NCI-H524 treated with DMSO at 0.1 percent for 48 hours (cell line): ENCODE results near the gene CRYGN.

Source experiments
- DNase-seq: peaks from one replicate; lab custom pipeline; 2025; lab: John Stamatoyannopoulos, UW

Gene CRYGN

GRCh38 chr7:151391358-151391730 is 48.6 kb downstream of the CRYGN start:
- no peak for DNase-seq

GRCh38 chr7:151390598-151391357 is 49.2 kb downstream of the CRYGN start:
- DNase-seq, result no peak

GRCh38 chr7:151389768-151390597 is 50.0 kb downstream of the CRYGN start:
- no peak for DNase-seq

GRCh38 chr7:151389096-151389767 is 50.7 kb downstream of the CRYGN start:
- no peak for DNase-seq

DNA sequence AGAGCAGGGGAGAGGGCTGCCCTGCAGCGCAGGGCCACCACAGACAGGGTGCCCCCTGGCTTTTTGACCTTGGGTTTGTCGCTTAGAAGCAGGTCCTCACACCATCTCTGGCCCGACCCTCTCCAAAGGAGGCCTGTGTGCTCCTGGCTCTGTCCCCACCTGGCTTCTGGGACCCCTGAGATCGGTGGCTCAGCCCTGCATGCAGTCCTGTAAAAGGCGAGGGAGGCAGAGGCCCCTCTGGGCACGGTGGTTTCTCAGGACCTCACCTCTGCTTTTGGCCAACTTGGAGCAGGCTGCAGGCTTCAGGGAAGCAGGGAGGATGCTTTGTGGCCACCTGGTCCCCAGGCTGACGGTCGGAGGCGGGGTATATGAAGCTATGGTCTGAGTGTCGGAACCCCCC is 51.5 kb downstream of the CRYGN start:
- no peak for DNase-seq

DNA sequence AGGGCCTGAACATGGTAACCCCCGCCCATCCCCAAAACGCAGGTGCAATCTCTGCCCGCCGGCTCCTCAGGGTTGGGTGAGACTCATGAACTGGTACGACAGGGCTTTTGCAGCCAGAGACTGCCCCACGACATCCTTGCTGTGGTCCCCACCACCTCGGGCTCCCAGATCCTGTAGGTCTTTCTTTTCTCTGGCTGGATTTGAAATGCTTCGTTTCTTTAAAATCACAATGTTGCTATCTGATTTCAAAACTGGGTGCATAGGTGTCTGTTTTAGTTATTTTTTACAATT is 52.0 kb downstream of the CRYGN start:
- no peak for DNase-seq

DNA sequence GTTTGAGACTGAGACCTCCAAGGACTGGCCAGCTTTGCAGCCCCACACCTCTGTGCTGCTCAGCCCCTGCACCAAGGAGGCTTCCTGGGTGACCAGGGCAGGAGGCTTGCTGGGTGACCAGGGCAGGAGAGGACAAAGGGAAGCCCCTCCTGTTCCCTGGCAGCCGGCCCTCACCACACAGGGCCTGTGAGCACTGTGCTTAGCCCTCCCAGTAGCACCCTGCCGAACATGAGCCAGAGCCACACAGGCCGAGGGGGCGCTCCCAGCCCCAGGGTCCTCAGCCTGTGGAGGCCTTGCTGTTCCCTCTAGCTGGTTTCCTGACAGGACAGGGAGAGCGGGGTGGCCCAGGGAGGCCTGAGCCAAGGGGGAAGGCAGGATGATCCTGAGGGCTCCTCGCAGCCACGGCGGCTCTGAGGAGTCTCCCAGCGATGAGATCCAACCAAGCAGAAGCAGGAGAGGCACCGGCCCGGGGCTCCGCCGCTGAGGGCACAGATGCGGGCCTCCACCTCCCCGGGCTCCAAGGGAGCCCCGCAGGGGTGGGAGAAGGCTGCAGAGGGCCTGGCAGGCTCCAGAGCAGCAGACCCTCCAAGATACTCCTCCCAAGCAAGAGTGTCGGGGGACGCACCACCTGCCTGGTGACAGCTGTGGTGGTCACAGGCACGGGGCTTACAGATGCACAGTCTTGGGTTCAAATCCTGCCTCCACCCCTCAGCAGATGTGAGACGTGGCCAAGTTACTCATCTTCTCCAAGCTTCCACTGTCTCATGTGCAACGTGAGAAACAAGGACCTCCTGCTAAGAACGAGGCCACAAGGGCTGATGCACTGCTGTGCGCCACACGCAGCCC is 52.6 kb downstream of the CRYGN start:
- DNase-seq, result no peak

- no peak for DNase-seq
Measured at GRCh38 chr7:151386301-151387160, 53.4 kb downstream of the CRYGN start.

- no peak for DNase-seq
Measured at GRCh38 chr7:151385626-151386300, 54.2 kb downstream of the CRYGN start.

- no peak for DNase-seq
Measured at GRCh38 chr7:151384776-151385625, 54.9 kb downstream of the CRYGN start.

- no peak for DNase-seq
Measured at GRCh38 chr7:151384352-151384697, 55.6 kb downstream of the CRYGN start.

DNA sequence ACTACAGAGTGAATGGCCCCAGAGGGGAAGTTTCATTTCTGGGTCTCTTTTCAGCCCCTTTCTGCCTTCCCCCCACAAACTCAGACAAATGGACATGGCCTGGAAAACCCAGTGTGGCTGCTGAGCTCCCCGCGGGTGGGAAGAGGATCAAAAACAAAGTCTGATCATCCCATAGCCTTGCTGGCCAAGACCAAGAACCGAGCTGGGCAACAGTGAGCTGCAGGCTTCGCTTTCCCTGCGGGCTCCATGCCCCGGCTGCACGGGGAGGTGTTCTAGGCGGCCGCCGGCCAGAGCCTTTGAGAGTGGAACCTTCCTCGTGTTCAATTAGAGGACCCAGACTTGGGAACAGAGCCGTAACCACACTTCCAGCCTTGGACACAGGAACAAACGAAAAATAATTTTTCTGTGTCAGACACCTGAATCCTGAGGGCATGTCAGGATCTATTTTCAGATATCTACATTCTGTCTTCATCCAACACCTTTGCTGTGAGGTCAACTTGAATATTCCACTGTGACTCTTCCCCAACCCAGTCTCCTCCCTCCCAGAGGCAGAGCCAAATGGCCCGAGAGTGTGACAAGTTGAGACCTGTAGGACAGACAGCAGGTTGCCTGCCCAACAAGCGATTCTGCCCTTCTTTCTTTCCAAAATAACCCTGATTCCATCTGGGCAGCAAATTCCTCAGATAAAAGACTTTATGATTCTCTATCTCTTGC is 56.1 kb downstream of the CRYGN start:
- no peak for DNase-seq

DNA sequence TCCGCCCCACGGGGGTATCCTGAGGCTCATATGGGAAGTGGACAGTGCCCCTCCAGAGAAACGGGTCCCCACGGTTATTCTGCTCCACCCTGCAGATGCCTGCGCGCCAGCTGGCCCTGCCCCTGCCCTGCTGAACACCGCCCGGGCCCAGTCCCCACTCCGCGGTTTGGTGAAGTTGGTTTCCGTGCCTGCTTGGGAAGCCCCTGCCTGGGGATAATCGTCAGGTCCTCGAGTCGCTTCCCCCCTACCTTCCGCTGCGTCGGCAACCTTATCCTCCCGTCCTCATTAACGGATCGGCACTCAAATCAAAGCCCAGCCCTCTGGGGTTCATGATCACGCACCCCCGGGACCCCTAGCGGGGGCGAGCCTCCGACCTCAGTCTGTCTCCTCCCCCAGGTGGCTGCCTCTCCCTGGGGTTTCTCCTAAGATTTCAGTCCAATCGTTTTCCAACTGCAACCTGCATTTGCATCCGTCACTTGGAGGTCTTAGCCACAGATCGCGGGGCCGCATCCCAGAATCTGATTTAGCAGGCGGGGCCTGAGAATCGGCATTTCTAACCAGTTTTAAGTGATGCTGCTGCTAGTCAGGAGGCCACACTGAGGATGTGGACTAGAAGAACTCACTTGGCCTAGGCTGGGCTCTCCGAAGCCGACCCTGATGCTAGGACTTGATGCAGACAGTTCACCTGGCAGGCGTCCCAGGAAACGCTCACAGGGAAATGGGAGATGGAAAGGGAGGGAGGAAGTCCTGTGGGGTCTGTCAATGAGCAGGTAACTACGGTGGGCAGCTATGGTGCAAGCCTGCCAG is 57.7 kb downstream of the CRYGN start:
- no peak for DNase-seq

DNA sequence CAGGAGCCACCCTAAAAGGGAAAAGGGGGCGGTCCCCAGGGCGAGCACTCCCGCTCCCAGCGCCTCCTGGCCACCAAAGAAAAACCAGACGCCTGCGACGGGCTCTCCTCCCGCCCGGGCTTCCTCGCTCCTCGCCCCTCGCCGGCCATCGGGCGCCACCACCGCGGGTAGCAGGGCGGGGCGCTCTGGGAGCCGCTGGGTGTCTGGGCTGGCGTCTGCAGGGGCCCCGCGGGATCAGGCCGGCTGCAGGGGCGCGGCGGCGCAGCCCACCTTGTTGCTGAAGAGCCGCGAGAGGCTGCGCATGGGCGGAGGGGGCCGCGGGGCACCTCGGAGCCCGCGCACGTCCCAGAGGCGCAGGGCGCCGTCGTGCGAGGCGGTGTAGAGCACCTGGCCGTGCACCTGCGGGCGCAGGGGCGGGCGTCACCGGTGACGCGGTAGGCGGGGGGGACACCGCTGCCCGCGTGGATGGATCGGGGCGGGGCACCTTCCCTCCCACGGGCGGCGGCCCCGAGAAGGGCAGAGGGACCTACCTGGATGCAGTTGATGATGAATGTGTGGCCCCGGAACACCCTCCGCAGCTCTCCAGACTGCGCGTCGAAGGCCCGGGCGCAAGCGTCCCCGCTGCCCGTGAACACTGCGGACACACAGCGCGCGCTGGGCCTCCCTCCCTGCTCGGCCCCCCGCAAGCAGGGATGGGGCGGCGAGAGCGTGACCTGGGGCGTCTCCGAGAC is 58.4 kb downstream of the CRYGN start:
- no peak for DNase-seq

DNA sequence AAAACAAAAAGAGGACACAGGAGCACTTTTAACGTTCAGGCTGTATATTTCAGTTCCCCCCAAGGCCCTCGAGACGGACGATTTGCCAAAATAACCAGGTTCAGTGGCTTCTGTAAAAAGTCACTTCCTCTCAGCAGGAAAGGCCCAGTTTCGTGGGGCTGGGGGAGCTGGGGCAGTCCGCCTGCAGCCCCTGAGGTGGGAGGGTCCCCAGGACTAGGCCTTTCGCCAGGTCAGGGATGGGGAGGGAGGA is 58.9 kb downstream of the CRYGN start:
- no peak for DNase-seq

DNA sequence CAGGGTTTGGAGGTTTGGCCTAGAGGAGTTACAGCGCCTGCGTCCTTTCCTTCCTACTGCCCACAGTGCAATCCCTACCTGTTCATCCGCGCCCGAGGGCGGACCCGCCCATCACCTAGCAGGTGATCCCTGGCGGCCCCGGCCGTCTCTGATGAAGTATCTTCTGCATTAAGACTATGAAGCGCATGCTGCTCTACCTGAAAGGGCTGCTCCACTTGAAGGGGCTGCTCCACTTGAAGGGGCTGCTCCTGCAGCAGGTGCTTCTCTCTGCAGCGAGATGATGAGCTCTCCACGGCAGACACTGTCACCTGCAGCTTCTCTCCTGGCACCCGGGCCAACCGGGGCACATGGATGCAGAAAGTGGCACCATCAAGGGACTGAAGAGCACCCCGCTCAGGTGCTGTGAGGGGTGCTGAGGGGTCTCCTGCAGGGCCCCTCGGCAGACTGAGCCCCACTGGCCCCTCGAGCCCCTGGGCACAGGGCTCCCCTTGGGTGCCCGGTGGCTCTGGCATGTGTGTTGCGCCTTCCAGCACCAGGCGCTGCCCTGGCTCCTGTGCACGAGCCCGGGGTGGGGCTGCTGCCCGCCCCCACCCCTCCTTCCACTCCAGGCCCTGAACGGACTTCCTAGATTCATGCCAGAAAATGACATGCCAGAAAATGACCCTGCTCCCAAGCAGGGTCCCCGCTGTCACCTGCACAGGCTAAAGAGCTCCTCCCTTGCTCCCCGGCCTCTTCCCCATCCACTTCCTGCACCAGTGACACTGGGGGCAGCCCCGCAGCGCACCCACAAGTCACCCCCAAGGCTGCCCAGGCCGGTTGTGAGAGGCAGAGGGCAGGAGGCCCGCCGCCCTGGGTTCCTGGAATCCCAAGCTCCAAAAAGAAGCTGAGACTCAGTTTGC is 59.5 kb downstream of the CRYGN start:
- no peak for DNase-seq
